A673 (cell line): ENCODE measurements around the gene ARF3. TPM values are rescaled to one million over a fixed set of nuclear protein-coding genes. Genes with fewer than 3 reads are reported as not detected.

Source experiments
- BruUV-seq: library from RNA; stranded (reverse); fragments of 400-500 nt; replicated peaks from 2 replicates; lab custom pipeline; 2021; lab: Mats Ljungman, UMichigan
- CTCF ChIA-PET: fragments of 300-600 bp; sonication (Branson Sonifier 250); formaldehyde crosslinking; loops from one replicate; lab custom pipeline; 2022; ENCODE audit warnings: antibody characterized with exemption; lab: Charles Lee
- POLR2A ChIA-PET: fragments of 300-600 bp; sonication (Branson Sonifier 250); formaldehyde crosslinking; loops from one replicate; lab custom pipeline; 2022; ENCODE audit warnings: antibody characterized with exemption; ENCODE audit not compliant: low non-redundant PET; lab: Charles Lee
- DNase-seq: peaks from one replicate; pipeline ENCODE4 v3.0.0-alpha.2; 2015; ENCODE audit warnings: low spot score
- H3K27ac ChIP-seq: fragments of 200-600 bp; sonication (generic); 2 replicates; pipeline ENCODE4 v1.5.1; 2016; ENCODE audit warnings: mixed run types, low read depth, mild to moderate bottlenecking, mixed read lengths, antibody characterized with exemption, low read length; ENCODE audit not compliant: poor library complexity, severe bottlenecking
- H3K27me3 ChIP-seq: fragments of 200-600 bp; sonication (generic); replicated peaks from 2 replicates; pipeline ENCODE4 v1.6.1; 2017; ENCODE audit warnings: mixed run types, low read depth, mild to moderate bottlenecking, mixed read lengths, antibody characterized with exemption, low read length; ENCODE audit not compliant: insufficient read depth, poor library complexity
- H3K36me3 ChIP-seq: fragments of 200-600 bp; sonication (generic); 2 replicates; pipeline ENCODE4 v1.6.1; 2016; ENCODE audit warnings: mixed run types, mild to moderate bottlenecking, mixed read lengths, antibody characterized with exemption, low read length; ENCODE audit not compliant: insufficient read depth, poor library complexity, severe bottlenecking
- H3K4me1 ChIP-seq: fragments of 200-600 bp; sonication (generic); 2 replicates; pipeline ENCODE4 v1.6.1; 2017; ENCODE audit warnings: mixed run types, mild to moderate bottlenecking, mixed read lengths, antibody characterized with exemption, low read length; ENCODE audit not compliant: insufficient read depth, poor library complexity, severe bottlenecking
- H3K4me3 ChIP-seq: fragments of 200-600 bp; sonication (generic); 2 replicates; pipeline ENCODE4 v1.5.1; 2016; ENCODE audit warnings: low read depth, mixed run types, mild to moderate bottlenecking, mixed read lengths, low read length; ENCODE audit not compliant: poor library complexity, severe bottlenecking
- H3K9me3 ChIP-seq: fragments of 200-600 bp; sonication (generic); 2 replicates; pipeline ENCODE4 v1.6.1; 2016; ENCODE audit warnings: mixed run types, low read depth, mild to moderate bottlenecking, mixed read lengths, antibody characterized with exemption, low read length; ENCODE audit not compliant: poor library complexity, severe bottlenecking
- EZH2 ChIP-seq: fragments of 200-600 bp; sonication (generic); IDR thresholded peaks from 2 replicates; pipeline ENCODE4 v1.6.1; 2017; ENCODE audit warnings: borderline replicate concordance, low read depth, mild to moderate bottlenecking, mixed read lengths, antibody characterized with exemption, low read length; ENCODE audit not compliant: poor library complexity, severe bottlenecking
- intact Hi-C: fragments of 100-400 bp; cut with micrococcal nuclease; formaldehyde crosslinking; loops from one replicate; pipeline ENCODE4 v1.10.0; 2022; ENCODE audit not compliant: unreplicated experiment
- total RNA-seq: library from RNA; stranded (reverse); gene quantifications from 2 replicates; pipeline ENCODE4 v1.2.3, GENCODE V29; 2021
- TF ChIP-seq, protein P1 (sequence below): fragments of 300-800, 200-600 bp; sonication (generic); conservative IDR thresholded peaks from 2 replicates; pipeline ENCODE4 v1.5.1; 2017; ENCODE audit warnings: low read depth, mild to moderate bottlenecking, antibody characterized with exemption, low read length, moderate library complexity, mixed read lengths

ARF3 gene
- total RNA-seq, 1 experiment from 2014 or later: 183 TPM

- no peak overlapping the region for H3K27ac ChIP-seq
- H3K4me1 ChIP-seq: peaks cover 35% of the 10 kb centered on the region
- DNase-seq: no peak
- H3K9me3 ChIP-seq: no peaks in the 10 kb centered on the region
- peaks cover 78% of the 10 kb centered on the region for H3K27me3 ChIP-seq
- peak overlapping the region; percentile 32 for H3K4me3 ChIP-seq
- peak; percentile 93 for TF ChIP-seq EZH2
- TF ChIP-seq, protein P1, sequence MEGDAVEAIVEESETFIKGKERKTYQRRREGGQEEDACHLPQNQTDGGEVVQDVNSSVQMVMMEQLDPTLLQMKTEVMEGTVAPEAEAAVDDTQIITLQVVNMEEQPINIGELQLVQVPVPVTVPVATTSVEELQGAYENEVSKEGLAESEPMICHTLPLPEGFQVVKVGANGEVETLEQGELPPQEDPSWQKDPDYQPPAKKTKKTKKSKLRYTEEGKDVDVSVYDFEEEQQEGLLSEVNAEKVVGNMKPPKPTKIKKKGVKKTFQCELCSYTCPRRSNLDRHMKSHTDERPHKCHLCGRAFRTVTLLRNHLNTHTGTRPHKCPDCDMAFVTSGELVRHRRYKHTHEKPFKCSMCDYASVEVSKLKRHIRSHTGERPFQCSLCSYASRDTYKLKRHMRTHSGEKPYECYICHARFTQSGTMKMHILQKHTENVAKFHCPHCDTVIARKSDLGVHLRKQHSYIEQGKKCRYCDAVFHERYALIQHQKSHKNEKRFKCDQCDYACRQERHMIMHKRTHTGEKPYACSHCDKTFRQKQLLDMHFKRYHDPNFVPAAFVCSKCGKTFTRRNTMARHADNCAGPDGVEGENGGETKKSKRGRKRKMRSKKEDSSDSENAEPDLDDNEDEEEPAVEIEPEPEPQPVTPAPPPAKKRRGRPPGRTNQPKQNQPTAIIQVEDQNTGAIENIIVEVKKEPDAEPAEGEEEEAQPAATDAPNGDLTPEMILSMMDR: no peak; the same call in 1 of the 2 replicates
- POLR2A ChIA-PET: no interaction called here
- no TSS peak for BruUV-seq
- CTCF ChIA-PET: interaction anchor here (1.0 to 1.8 kb wide), 3 partner anchors 8 to 127 kb away, joined by 3 to 8 read pairs (median 4); no protein-coding TSS in a partner anchor
- intact Hi-C loops: no loop called here
- no peaks in the 10 kb centered on the region for H3K36me3 ChIP-seq
Measured at GRCh38 chr12:48980389-48980952, 23.2 kb upstream of the ARF3 start.

- CTCF ChIA-PET: interaction anchor here (0.5 to 1.8 kb wide), 3 partner anchors 8 to 232 kb away, joined by 4 to 8 read pairs (median 5); no protein-coding TSS in a partner anchor
Measured at GRCh38 chr12:48979602-48980388, 22.5 kb upstream of the ARF3 start.

More at GRCh38 chr12:48979602-48980388, 22.5 kb upstream of the ARF3 start:
- intact Hi-C loops: loop anchor here (5.0 kb wide), 1 partner anchor 127 kb away; the partner anchor contains the start of gene DDX23
- H3K27ac ChIP-seq: no peak overlapping the region
- peaks cover 32% of the 10 kb centered on the region for H3K4me1 ChIP-seq
- H3K4me3 ChIP-seq: peak overlapping the region; percentile 32
- BruUV-seq: no TSS peak
- no peak for DNase-seq
- H3K27me3 ChIP-seq: peaks cover 75% of the 10 kb centered on the region
- no peaks in the 10 kb centered on the region for H3K36me3 ChIP-seq
- no peaks in the 10 kb centered on the region for H3K9me3 ChIP-seq
- no peak for TF ChIP-seq EZH2
- TF ChIP-seq, protein P1: no peak
- POLR2A ChIA-PET: no interaction called here
